ENCODE measurements around the gene RIPOR1. TPM values are rescaled to one million over a fixed set of nuclear protein-coding genes. Genes with fewer than 3 reads are reported as not detected.

The RIPOR1 gene
- polyA plus RNA-seq, 1 donor (not counting 4 experiments of a cell fraction or from before 2014, with no cell fraction given), result 5.3 TPM

DNA sequence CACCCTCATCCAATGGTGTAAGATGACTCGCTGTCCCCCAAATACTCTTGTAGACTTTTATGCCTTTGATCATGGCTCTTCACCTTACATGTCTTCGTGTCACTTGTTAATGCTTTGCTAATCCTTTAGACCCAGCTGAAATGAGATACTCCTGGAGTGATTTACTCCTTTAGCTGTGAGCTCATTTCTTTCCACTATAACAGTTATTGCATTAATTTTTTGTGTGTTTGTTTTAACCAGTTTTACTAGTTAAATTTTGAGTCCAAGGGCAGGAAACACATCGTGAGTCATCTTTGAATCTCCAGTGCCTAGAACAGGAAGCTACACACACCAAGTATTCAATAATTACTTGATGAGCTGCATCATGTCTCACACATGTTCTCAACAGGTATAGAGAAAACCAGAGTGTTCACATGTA is 27.2 kb downstream of the RIPOR1 start:
- Histone ChIP-seq H3K36me3 (ENCODE audit: control insufficient read depth in 2 of 2, extremely low read depth in 1 of 2, insufficient read depth in 2 of 2, low read length in 2 of 2) (no peaks in the 10 kb centered on the region), H3K9ac (ENCODE audit: control insufficient read depth, extremely low read depth, insufficient read depth, low read length) (peak overlapping the region; percentile 38), H3K4me1 (ENCODE audit: control insufficient read depth, extremely low read depth, insufficient read depth, low read length) (peaks cover 14% of the 10 kb centered on the region), H3K4me2 (ENCODE audit: control insufficient read depth, extremely low read depth, insufficient read depth, low read depth, low read length) (peak overlapping the region; percentile 45), H4K20me1 (ENCODE audit: control insufficient read depth, extremely low read depth, insufficient read depth, low read length) (no peaks in the 10 kb centered on the region), H3K27me3 (ENCODE audit: control insufficient read depth, extremely low read depth, insufficient read depth, low read length) (no peaks in the 10 kb centered on the region), H3K9me1 (ENCODE audit: control insufficient read depth, extremely low read depth, insufficient read depth, low read length) (no peaks in the 10 kb centered on the region), H3K4me3 (ENCODE audit: control insufficient read depth in 2 of 3, extremely low read depth in 1 of 3, insufficient read depth in 2 of 3, low read depth in 1 of 3, low read length in 3 of 3) (no peak overlapping the region), H2AFZ (ENCODE audit: control insufficient read depth, low read length) (peak overlapping the region; percentile 11), H3K79me2 (ENCODE audit: control insufficient read depth, insufficient read depth, low read length) (no peaks in the 10 kb centered on the region), H3K9me3 (ENCODE audit: control insufficient read depth, low read depth, low read length) (no peaks in the 10 kb centered on the region), H3K27ac (ENCODE audit: control insufficient read depth, insufficient read depth, low read length) (peak overlapping the region; percentile 66)
- DNase-seq (ENCODE audit: low read depth, low spot score) (no peak), FAIRE-seq (peak; percentile 56)
- dilution Hi-C loops (cut with MboI; ENCODE audit: extremely low pct_ligation_motif_present, low sequenced_read_pairs), result no loop called here
- TF ChIP-seq, protein P1, sequence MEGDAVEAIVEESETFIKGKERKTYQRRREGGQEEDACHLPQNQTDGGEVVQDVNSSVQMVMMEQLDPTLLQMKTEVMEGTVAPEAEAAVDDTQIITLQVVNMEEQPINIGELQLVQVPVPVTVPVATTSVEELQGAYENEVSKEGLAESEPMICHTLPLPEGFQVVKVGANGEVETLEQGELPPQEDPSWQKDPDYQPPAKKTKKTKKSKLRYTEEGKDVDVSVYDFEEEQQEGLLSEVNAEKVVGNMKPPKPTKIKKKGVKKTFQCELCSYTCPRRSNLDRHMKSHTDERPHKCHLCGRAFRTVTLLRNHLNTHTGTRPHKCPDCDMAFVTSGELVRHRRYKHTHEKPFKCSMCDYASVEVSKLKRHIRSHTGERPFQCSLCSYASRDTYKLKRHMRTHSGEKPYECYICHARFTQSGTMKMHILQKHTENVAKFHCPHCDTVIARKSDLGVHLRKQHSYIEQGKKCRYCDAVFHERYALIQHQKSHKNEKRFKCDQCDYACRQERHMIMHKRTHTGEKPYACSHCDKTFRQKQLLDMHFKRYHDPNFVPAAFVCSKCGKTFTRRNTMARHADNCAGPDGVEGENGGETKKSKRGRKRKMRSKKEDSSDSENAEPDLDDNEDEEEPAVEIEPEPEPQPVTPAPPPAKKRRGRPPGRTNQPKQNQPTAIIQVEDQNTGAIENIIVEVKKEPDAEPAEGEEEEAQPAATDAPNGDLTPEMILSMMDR (optimal IDR thresholded peaks at IDR 0.05 in 1 of 3, IDR thresholded peaks at IDR 0.05 in 1 of 3, conservative IDR thresholded peaks at IDR 0.05 in 1 of 3; ENCODE audit: extremely low read depth in 1 of 3, insufficient read depth in 2 of 3, low read length in 3 of 3), result no peak
- TF ChIP-seq EZH2 (IDR thresholded peaks at IDR 0.05; ENCODE audit: low read length), result no peak

DNA sequence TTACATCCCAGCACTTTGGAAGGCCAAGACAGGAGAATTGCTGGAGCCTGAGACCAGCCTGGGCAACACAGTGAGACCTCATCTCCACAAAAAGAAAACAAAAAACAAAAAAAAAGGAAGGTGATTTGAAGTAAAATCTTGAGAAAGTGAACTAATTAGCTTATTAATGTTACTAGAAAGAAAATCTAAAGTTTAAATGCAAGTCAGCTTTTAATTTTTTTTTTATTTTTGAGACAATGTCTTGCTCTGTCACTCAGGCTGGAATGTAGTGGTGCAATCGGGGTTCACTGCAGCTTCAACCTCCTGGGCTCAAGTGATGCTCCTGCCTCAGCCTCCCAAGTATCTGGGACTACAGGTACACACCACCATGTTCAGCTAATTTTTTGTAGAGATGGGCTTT is 30.2 kb downstream of the RIPOR1 start:
- Histone ChIP-seq H3K27ac (ENCODE audit: control insufficient read depth, insufficient read depth, low read length) (no peak overlapping the region), H3K4me1 (ENCODE audit: control insufficient read depth, extremely low read depth, insufficient read depth, low read length) (peaks cover 23% of the 10 kb centered on the region), H3K9ac (ENCODE audit: control insufficient read depth, extremely low read depth, insufficient read depth, low read length) (no peak overlapping the region), H3K9me1 (ENCODE audit: control insufficient read depth, extremely low read depth, insufficient read depth, low read length) (no peaks in the 10 kb centered on the region), H3K4me3 (ENCODE audit: control insufficient read depth in 2 of 3, extremely low read depth in 1 of 3, insufficient read depth in 2 of 3, low read depth in 1 of 3, low read length in 3 of 3) (no peak overlapping the region), H3K79me2 (ENCODE audit: control insufficient read depth, insufficient read depth, low read length) (peaks cover 9% of the 10 kb centered on the region), H4K20me1 (ENCODE audit: control insufficient read depth, extremely low read depth, insufficient read depth, low read length) (no peaks in the 10 kb centered on the region), H3K9me3 (ENCODE audit: control insufficient read depth, low read depth, low read length) (no peaks in the 10 kb centered on the region), H3K36me3 (ENCODE audit: control insufficient read depth in 2 of 2, extremely low read depth in 1 of 2, insufficient read depth in 2 of 2, low read length in 2 of 2) (no peaks in the 10 kb centered on the region), H3K4me2 (ENCODE audit: control insufficient read depth, extremely low read depth, insufficient read depth, low read depth, low read length) (no peak overlapping the region), H2AFZ (ENCODE audit: control insufficient read depth, low read length) (no peak overlapping the region), H3K27me3 (ENCODE audit: control insufficient read depth, extremely low read depth, insufficient read depth, low read length) (no peaks in the 10 kb centered on the region)
- dilution Hi-C loops (cut with MboI; ENCODE audit: extremely low pct_ligation_motif_present, low sequenced_read_pairs), result no loop called here
- no peak for FAIRE-seq
- no peak for DNase-seq (ENCODE audit: low read depth, low spot score)
- TF ChIP-seq, protein P1 (optimal IDR thresholded peaks at IDR 0.05 in 1 of 3, IDR thresholded peaks at IDR 0.05 in 1 of 3, conservative IDR thresholded peaks at IDR 0.05 in 1 of 3; ENCODE audit: extremely low read depth in 1 of 3, insufficient read depth in 2 of 3, low read length in 3 of 3), result no peak
- TF ChIP-seq EZH2 (IDR thresholded peaks at IDR 0.05; ENCODE audit: low read length), result no peak
